Activated CD4-positive, CD25-positive, alpha-beta regulatory T cell treated with anti-CD3 and anti-CD28 coated beads, Interleukin-2, amount 50 U/mL, for 16 hours (primary cell): ENCODE results near the gene MAST2.
"Not testable (repeated sequence)": the region's sequence is repeated elsewhere in the genome, so short reads cannot be mapped to it uniquely, and the experiment has no call there.

Experiments
- DNase-seq: peaks from one replicate; pipeline ENCODE4 v3.0.0-alpha.2; 2020; ENCODE audit warnings: low read depth, low spot score

Gene MAST2

GRCh38 chr1:45932205-45932604 is 128.8 kb downstream of the MAST2 start:
- not testable (repeated sequence) for DNase-seq

GRCh38 chr1:45934947-45935346 is 131.5 kb downstream of the MAST2 start:
- DNase-seq = no peak

- DNase-seq = no peak
These were observed 134.6 kb downstream of the MAST2 start for GRCh38 chr1:45938029-45938428.

GRCh38 chr1:45942411-45942810 is 139.0 kb downstream of the MAST2 start:
- DNase-seq = no peak

GRCh38 chr1:45943185-45943584 is 139.8 kb downstream of the MAST2 start:
- DNase-seq = no peak

- DNase-seq = no peak
These were observed 142.0 kb downstream of the MAST2 start for GRCh38 chr1:45945426-45945825.

GRCh38 chr1:45949462-45949861 is 146.1 kb downstream of the MAST2 start:
- DNase-seq = not testable (repeated sequence)

- no peak for DNase-seq
These were observed 148.7 kb downstream of the MAST2 start for GRCh38 chr1:45952072-45952471.

GRCh38 chr1:45953934-45954847 is 150.8 kb downstream of the MAST2 start:
- DNase-seq = no peak

- DNase-seq = no peak
These were observed 154.3 kb downstream of the MAST2 start for GRCh38 chr1:45957684-45958083.

GRCh38 chr1:45958317-45958716 is 154.9 kb downstream of the MAST2 start:
- no peak for DNase-seq

GRCh38 chr1:45960930-45961715 is 157.7 kb downstream of the MAST2 start:
- no peak for DNase-seq

GRCh38 chr1:45961936-45962335 is 158.5 kb downstream of the MAST2 start:
- not testable (repeated sequence) for DNase-seq

- no peak for DNase-seq
These were observed 165.7 kb downstream of the MAST2 start for GRCh38 chr1:45968941-45969666.

GRCh38 chr1:45969866-45970265 is 166.5 kb downstream of the MAST2 start:
- no peak for DNase-seq

GRCh38 chr1:45971335-45971734 is 167.9 kb downstream of the MAST2 start:
- DNase-seq = no peak

- no peak for DNase-seq
These were observed 168.6 kb downstream of the MAST2 start for GRCh38 chr1:45971922-45972531.

- DNase-seq = no peak
These were observed 169.2 kb downstream of the MAST2 start for GRCh38 chr1:45972621-45973020.

- no peak for DNase-seq
These were observed 169.7 kb downstream of the MAST2 start for GRCh38 chr1:45973121-45973520.

- DNase-seq = no peak
These were observed 171.3 kb downstream of the MAST2 start for GRCh38 chr1:45974541-45975269.

GRCh38 chr1:45976623-45977022 is 173.2 kb downstream of the MAST2 start:
- no peak for DNase-seq
